Stomach (tissue), 4 donors: ENCODE results near the gene BBS7.

ENCODE experiments used
- EP300 ChIP-seq: sonication (generic); formaldehyde crosslinking; IDR thresholded peaks from one replicate; pipeline ENCODE4 v1.6.1; 2017; ENCODE audit warnings: antibody characterized with exemption
- POLR2A ChIP-seq, 4 donors: fragments of 450-650 bp; IDR thresholded peaks; one replicate each; pipeline ENCODE4 v1.6.1; 2016; ENCODE audit warnings: antibody characterized with exemption in 4 of 4, control low read depth in 2 of 4, mild to moderate bottlenecking in 1 of 4, moderate library complexity in 1 of 4
- TF ChIP-seq, protein P1 (sequence below), 7 experiments: fragments of 450-650 bp in 4 of 7; fragments of 200-600 bp in 3 of 7; sonication (generic) in 3 of 7; IDR thresholded peaks; one replicate each; pipeline ENCODE4 v1.5.1; 2016 to 2019; ENCODE audit warnings: antibody characterized with exemption in 7 of 7, control low read depth in 2 of 7, mild to moderate bottlenecking in 1 of 7

DNA sequence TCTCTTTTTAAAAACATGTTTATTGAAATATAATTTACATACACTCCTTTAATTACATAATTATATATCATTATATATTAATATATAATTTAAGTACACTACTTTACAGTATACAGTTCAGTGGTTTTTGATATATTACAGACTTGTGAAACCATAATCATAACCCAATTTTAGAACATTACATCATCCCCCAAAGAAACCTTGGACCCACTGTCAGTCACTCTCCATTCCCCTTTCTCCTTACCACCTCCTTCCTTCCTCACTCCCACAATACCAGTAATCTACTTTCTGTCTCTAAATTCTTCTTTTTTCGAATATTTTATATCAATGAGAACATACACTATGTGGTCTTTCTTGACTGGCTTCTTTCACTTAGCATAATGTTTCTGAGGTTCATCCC, 87.1 kb downstream of the BBS7 start:
- TF ChIP-seq, protein P1, sequence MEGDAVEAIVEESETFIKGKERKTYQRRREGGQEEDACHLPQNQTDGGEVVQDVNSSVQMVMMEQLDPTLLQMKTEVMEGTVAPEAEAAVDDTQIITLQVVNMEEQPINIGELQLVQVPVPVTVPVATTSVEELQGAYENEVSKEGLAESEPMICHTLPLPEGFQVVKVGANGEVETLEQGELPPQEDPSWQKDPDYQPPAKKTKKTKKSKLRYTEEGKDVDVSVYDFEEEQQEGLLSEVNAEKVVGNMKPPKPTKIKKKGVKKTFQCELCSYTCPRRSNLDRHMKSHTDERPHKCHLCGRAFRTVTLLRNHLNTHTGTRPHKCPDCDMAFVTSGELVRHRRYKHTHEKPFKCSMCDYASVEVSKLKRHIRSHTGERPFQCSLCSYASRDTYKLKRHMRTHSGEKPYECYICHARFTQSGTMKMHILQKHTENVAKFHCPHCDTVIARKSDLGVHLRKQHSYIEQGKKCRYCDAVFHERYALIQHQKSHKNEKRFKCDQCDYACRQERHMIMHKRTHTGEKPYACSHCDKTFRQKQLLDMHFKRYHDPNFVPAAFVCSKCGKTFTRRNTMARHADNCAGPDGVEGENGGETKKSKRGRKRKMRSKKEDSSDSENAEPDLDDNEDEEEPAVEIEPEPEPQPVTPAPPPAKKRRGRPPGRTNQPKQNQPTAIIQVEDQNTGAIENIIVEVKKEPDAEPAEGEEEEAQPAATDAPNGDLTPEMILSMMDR (IDR thresholded peaks at IDR 0.05), result no peak
- TF ChIP-seq POLR2A (IDR thresholded peaks at IDR 0.05) (no peak), EP300 (no peak)
